ENCODE measurements around the gene TXN2. TPM values are rescaled to one million over a fixed set of nuclear protein-coding genes. Genes with fewer than 3 reads are reported as not detected.
A peak's percentile ranks its signal among the peaks of the same experiment; 100 is the strongest.

The TXN2 gene
- total and polyA plus RNA-seq, 4 donors, result 22.0 to 135 (median 85.1) TPM

GRCh38 chr22:36492109-36492508, 10.7 kb upstream of the TXN2 start:
- Histone ChIP-seq H3K36me3 (ENCODE audit: control insufficient read depth, insufficient read depth, low read length) (peaks cover 81% of the 10 kb centered on the region), H3K9me3 (ENCODE audit: control insufficient read depth, insufficient read depth, low read length) (no peaks in the 10 kb centered on the region), H3K27ac (ENCODE audit: low read depth, low read length) (no peak overlapping the region), H3K4me3 (ENCODE audit: low read depth, low read length) (no peak overlapping the region), H3K27me3 (ENCODE audit: control insufficient read depth, insufficient read depth, low read length) (no peaks in the 10 kb centered on the region), H3K4me1 (ENCODE audit: control insufficient read depth, insufficient read depth, low read length) (no peaks in the 10 kb centered on the region)
- 88% methylated on average over 5 of the region's 5 CpGs for WGBS (ENCODE audit: insufficient coverage)
- no peak for DNase-seq (ENCODE audit: low read depth in 4 of 6, low spot score in 6 of 6)

- Histone ChIP-seq H3K27ac (ENCODE audit: low read depth, low read length) (no peak overlapping the region), H3K27me3 (ENCODE audit: control insufficient read depth, insufficient read depth, low read length) (no peaks in the 10 kb centered on the region), H3K36me3 (ENCODE audit: control insufficient read depth, insufficient read depth, low read length) (peaks cover 72% of the 10 kb centered on the region), H3K9me3 (ENCODE audit: control insufficient read depth, insufficient read depth, low read length) (no peaks in the 10 kb centered on the region), H3K4me1 (ENCODE audit: control insufficient read depth, insufficient read depth, low read length) (no peaks in the 10 kb centered on the region), H3K4me3 (ENCODE audit: low read depth, low read length) (no peak overlapping the region)
- 87% methylated on average over 5 of the region's 7 CpGs for WGBS (ENCODE audit: insufficient coverage)
- DNase-seq (ENCODE audit: low read depth in 4 of 6, low spot score in 6 of 6), result no peak
Observed at GRCh38 chr22:36491155-36491554, 9.7 kb upstream of the TXN2 start.

GRCh38 chr22:36486619-36487384, 5.4 kb upstream of the TXN2 start:
- Histone ChIP-seq H3K27ac (ENCODE audit: low read depth, low read length) (no peak overlapping the region), H3K36me3 (ENCODE audit: control insufficient read depth, insufficient read depth, low read length) (peaks cover 35% of the 10 kb centered on the region), H3K9me3 (ENCODE audit: control insufficient read depth, insufficient read depth, low read length) (no peaks in the 10 kb centered on the region), H3K27me3 (ENCODE audit: control insufficient read depth, insufficient read depth, low read length) (no peaks in the 10 kb centered on the region), H3K4me3 (ENCODE audit: low read depth, low read length) (no peak overlapping the region), H3K4me1 (ENCODE audit: control insufficient read depth, insufficient read depth, low read length) (peaks cover 5% of the 10 kb centered on the region)
- peak in 2 of 6 donors; percentile 40 to 64 for DNase-seq (ENCODE audit: low read depth in 4 of 6, low spot score in 6 of 6)
- WGBS (ENCODE audit: insufficient coverage), result 88% methylated on average over 7 of the region's 13 CpGs

- peaks cover 13% of the 10 kb centered on the region for H3K4me1 ChIP-seq (ENCODE audit: control insufficient read depth, insufficient read depth, low read length)
- peak overlapping the region; percentile 95 for H3K27ac ChIP-seq (ENCODE audit: low read depth, low read length)
- no peaks in the 10 kb centered on the region for H3K27me3 ChIP-seq (ENCODE audit: control insufficient read depth, insufficient read depth, low read length)
- H3K9me3 ChIP-seq (ENCODE audit: control insufficient read depth, insufficient read depth, low read length), result no peaks in the 10 kb centered on the region
- peak in 1 of 6 donors; percentile 74 for DNase-seq (ENCODE audit: low read depth in 4 of 6, low spot score in 6 of 6)
- H3K36me3 ChIP-seq (ENCODE audit: control insufficient read depth, insufficient read depth, low read length), result peaks cover 39% of the 10 kb centered on the region
- peak overlapping the region; percentile 74 for H3K4me3 ChIP-seq (ENCODE audit: low read depth, low read length)
- 11% methylated on average over 6 of the region's 9 CpGs for WGBS (ENCODE audit: insufficient coverage)
Observed at GRCh38 chr22:36480941-36481392, 473 bp downstream of the TXN2 start.

GRCh38 chr22:36478966-36479365, 2.5 kb downstream of the TXN2 start:
- H3K27me3 ChIP-seq (ENCODE audit: control insufficient read depth, insufficient read depth, low read length), result no peaks in the 10 kb centered on the region
- peaks cover 56% of the 10 kb centered on the region for H3K36me3 ChIP-seq (ENCODE audit: control insufficient read depth, insufficient read depth, low read length)
- H3K27ac ChIP-seq (ENCODE audit: low read depth, low read length), result no peak overlapping the region
- H3K4me3 ChIP-seq (ENCODE audit: low read depth, low read length), result no peak overlapping the region
- H3K9me3 ChIP-seq (ENCODE audit: control insufficient read depth, insufficient read depth, low read length), result no peaks in the 10 kb centered on the region
- H3K4me1 ChIP-seq (ENCODE audit: control insufficient read depth, insufficient read depth, low read length), result peaks cover 13% of the 10 kb centered on the region
- DNase-seq (ENCODE audit: low read depth in 4 of 6, low spot score in 6 of 6), result no peak
- WGBS (ENCODE audit: insufficient coverage), result no CpG with 5 or more reads among the region's 4 CpGs

DNA sequence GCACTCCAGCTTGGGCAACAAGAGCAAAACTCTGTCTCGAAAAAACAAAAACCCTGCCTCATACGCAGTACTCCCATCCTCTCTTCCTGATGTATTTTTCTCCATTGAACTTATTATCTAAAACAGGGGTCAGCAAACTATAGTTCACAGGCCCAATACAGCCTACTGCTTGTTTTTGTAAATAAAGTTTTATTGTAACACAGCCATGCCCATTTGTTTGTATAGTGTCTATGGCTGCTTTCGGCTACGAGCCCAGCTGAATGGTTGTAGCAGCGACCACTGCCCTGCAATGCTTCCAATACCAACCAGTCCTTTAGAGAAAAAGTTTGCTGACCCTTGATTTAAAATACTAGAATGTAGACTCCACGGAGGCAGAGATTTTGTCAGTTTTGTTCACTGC, 6.1 kb downstream of the TXN2 start:
- 100% methylated on average over 3 of the region's 6 CpGs for WGBS (ENCODE audit: insufficient coverage)
- Histone ChIP-seq H3K4me1 (ENCODE audit: control insufficient read depth, insufficient read depth, low read length) (peaks cover 7% of the 10 kb centered on the region), H3K27ac (ENCODE audit: low read depth, low read length) (no peak overlapping the region)

DNA sequence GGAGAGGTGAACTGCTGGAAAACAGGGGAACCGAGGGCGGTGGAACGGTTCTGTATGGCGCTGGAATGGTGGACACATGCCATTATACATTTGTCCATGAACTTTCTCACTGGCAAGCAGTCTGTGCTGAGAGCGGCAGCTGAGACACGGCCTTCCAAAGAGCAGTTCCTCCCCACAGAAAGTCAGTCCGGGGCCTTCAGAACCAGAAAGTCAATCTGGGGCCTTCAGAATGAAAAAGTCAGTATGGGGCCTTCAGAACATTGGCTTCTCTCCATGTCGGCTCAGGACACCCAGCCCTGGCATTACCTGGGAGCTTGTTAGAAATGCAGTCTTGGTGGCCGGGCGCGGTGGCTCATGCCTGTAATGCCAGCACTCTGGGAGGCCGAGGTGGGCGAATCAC, 8.8 kb downstream of the TXN2 start:
- Histone ChIP-seq H3K36me3 (ENCODE audit: control insufficient read depth, insufficient read depth, low read length) (peaks cover 81% of the 10 kb centered on the region), H3K4me3 (ENCODE audit: low read depth, low read length) (no peak overlapping the region), H3K4me1 (ENCODE audit: control insufficient read depth, insufficient read depth, low read length) (peaks cover 8% of the 10 kb centered on the region), H3K27me3 (ENCODE audit: control insufficient read depth, insufficient read depth, low read length) (no peaks in the 10 kb centered on the region), H3K27ac (ENCODE audit: low read depth, low read length) (no peak overlapping the region), H3K9me3 (ENCODE audit: control insufficient read depth, insufficient read depth, low read length) (no peaks in the 10 kb centered on the region)
- WGBS (ENCODE audit: insufficient coverage), result 94% methylated on average over 9 of the region's 13 CpGs
- no peak for DNase-seq (ENCODE audit: low read depth in 4 of 6, low spot score in 6 of 6)

More for the DNA sequence above, 6.1 kb downstream of the TXN2 start:
- Histone ChIP-seq H3K4me3 (ENCODE audit: low read depth, low read length) (no peak overlapping the region), H3K9me3 (ENCODE audit: control insufficient read depth, insufficient read depth, low read length) (no peaks in the 10 kb centered on the region), H3K27me3 (ENCODE audit: control insufficient read depth, insufficient read depth, low read length) (no peaks in the 10 kb centered on the region), H3K36me3 (ENCODE audit: control insufficient read depth, insufficient read depth, low read length) (peaks cover 85% of the 10 kb centered on the region)
- DNase-seq (ENCODE audit: low read depth in 4 of 6, low spot score in 6 of 6), result no peak

GRCh38 chr22:36471341-36471821, 10.1 kb downstream of the TXN2 start:
- Histone ChIP-seq H3K9me3 (ENCODE audit: control insufficient read depth, insufficient read depth, low read length) (no peaks in the 10 kb centered on the region), H3K4me1 (ENCODE audit: control insufficient read depth, insufficient read depth, low read length) (peaks cover 8% of the 10 kb centered on the region), H3K27me3 (ENCODE audit: control insufficient read depth, insufficient read depth, low read length) (no peaks in the 10 kb centered on the region), H3K4me3 (ENCODE audit: low read depth, low read length) (no peak overlapping the region), H3K27ac (ENCODE audit: low read depth, low read length) (no peak overlapping the region), H3K36me3 (ENCODE audit: control insufficient read depth, insufficient read depth, low read length) (peaks cover 83% of the 10 kb centered on the region)
- 97% methylated on average over 8 of the region's 14 CpGs for WGBS (ENCODE audit: insufficient coverage)
- no peak for DNase-seq (ENCODE audit: low read depth in 4 of 6, low spot score in 6 of 6)

GRCh38 chr22:36470994-36471331, 10.5 kb downstream of the TXN2 start:
- peaks cover 83% of the 10 kb centered on the region for H3K36me3 ChIP-seq (ENCODE audit: control insufficient read depth, insufficient read depth, low read length)
- no peak overlapping the region for H3K27ac ChIP-seq (ENCODE audit: low read depth, low read length)

More at GRCh38 chr22:36470994-36471331, 10.5 kb downstream of the TXN2 start:
- no peak overlapping the region for H3K4me3 ChIP-seq (ENCODE audit: low read depth, low read length)
- no peak for DNase-seq (ENCODE audit: low read depth in 4 of 6, low spot score in 6 of 6)
- WGBS (ENCODE audit: insufficient coverage), result 87% methylated on average over 9 of the region's 10 CpGs
- peaks cover 8% of the 10 kb centered on the region for H3K4me1 ChIP-seq (ENCODE audit: control insufficient read depth, insufficient read depth, low read length)
- no peaks in the 10 kb centered on the region for H3K27me3 ChIP-seq (ENCODE audit: control insufficient read depth, insufficient read depth, low read length)
- H3K9me3 ChIP-seq (ENCODE audit: control insufficient read depth, insufficient read depth, low read length), result no peaks in the 10 kb centered on the region

Measured in spinal cord (tissue), 10 donors.